ENCODE data around the gene LNX1.

The LNX1 gene

DNA sequence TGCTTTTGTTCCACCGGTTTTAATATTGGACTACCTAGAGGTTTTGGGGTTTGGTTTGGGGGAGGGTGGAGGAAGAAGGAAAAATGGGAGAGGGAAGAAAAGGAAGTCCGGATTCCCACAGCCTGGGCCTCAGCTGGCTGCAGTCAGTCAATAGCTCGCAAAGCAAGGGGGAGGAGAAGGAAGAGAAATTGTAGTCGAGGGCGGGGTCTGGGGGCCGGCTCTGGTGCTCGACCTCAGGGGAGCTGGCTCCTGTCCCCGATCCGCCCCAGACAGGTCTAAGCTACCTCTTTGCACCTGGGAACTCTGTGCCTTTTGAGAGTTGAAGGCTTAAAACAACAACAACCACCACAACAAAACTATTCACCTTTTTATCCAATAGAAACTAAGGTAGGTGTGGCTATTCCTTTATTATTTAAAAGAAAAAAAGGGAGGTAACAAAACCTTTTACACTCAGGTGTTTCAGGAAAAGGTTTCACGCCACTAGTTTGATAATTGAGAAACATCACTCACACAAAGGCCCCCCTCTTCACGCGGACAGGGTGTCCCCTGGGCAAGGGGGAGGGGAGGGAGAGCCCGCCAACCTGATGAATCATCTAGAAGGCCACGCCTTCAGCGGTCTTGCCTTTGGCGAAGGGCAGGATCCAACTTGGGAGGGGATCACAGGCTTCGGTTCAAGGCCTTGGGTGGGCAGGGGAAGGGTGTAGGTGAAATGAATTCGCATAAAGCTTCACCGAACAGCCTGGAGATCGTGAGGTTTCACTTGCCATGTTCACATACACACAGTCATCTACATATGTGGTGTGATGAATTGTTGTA is 1.6 kb upstream of the LNX1 start:
- Histone ChIP-seq H3K27me3 (peaks cover 0 to 2% of the 10 kb centered on the region in 2 donors), H3K4me1 (peaks cover 0 to 9% (median 4%) of the 10 kb centered on the region in 4 donors), H3K4me3 (peak overlapping the region; percentile 24), H3K9me3 (no peaks in the 10 kb centered on the region), H3K27ac (no peak overlapping the region), H3K36me3 (no peaks in the 10 kb centered on the region)
- peak in 1 of 2 donors; percentile 27 for DNase-seq
- intact Hi-C loops (cut with DNase I; ENCODE audit: low total_unique reads) = no loop called here
- TF ChIP-seq, protein P1, sequence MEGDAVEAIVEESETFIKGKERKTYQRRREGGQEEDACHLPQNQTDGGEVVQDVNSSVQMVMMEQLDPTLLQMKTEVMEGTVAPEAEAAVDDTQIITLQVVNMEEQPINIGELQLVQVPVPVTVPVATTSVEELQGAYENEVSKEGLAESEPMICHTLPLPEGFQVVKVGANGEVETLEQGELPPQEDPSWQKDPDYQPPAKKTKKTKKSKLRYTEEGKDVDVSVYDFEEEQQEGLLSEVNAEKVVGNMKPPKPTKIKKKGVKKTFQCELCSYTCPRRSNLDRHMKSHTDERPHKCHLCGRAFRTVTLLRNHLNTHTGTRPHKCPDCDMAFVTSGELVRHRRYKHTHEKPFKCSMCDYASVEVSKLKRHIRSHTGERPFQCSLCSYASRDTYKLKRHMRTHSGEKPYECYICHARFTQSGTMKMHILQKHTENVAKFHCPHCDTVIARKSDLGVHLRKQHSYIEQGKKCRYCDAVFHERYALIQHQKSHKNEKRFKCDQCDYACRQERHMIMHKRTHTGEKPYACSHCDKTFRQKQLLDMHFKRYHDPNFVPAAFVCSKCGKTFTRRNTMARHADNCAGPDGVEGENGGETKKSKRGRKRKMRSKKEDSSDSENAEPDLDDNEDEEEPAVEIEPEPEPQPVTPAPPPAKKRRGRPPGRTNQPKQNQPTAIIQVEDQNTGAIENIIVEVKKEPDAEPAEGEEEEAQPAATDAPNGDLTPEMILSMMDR (IDR thresholded peaks at IDR 0.05) = no peak

DNA sequence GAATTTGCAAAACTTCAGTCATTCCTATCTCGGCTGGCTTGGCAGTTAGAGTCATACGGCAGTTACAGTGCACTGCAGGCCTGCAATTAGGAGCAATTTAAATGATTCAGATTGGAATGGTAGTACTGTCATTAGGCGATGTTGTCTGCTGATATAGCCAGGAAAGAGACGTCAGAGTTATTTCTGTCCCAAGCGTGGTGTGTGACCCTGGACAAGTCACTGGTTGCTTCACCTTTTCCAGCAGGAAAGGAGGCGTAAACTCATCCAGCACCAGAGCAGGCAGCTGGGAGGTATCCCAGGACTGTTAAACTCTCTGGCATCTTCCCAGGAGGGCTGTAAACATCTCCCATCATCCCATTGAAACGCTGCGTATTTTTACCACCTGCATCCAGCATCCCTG is 836 bp upstream of the LNX1 start:
- H3K4me3 ChIP-seq = no peak overlapping the region
- H3K36me3 ChIP-seq = no peaks in the 10 kb centered on the region
- peaks cover 0 to 2% of the 10 kb centered on the region in 2 donors for H3K27me3 ChIP-seq
- intact Hi-C loops (cut with DNase I; ENCODE audit: low total_unique reads) = no loop called here
- H3K27ac ChIP-seq = no peak overlapping the region
- DNase-seq = no peak
- TF ChIP-seq, protein P1 (IDR thresholded peaks at IDR 0.05) = no peak
- H3K4me1 ChIP-seq = peaks cover 0 to 9% (median 4%) of the 10 kb centered on the region in 4 donors
- no peaks in the 10 kb centered on the region for H3K9me3 ChIP-seq

DNA sequence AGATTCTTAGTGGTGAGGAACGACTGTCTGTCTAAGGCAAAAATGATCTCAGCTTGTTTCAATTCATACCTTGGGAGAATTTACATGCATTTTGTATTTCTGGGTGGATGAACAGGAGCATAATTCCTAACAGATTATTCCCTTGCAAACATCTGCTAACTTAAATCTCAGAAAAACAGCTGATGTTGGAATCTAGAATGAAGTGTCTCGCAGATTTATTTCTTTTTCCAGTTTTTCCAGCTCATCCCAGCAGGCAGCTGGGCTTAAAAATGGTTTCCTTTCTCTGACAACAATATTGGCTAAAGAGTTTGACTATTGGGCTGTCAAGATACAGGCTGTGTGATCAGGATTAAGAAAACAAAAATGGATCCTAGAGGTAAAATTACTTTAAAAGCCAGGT is 1.1 kb downstream of the LNX1 start:
- intact Hi-C loops (cut with DNase I; ENCODE audit: low total_unique reads) = no loop called here

DNA sequence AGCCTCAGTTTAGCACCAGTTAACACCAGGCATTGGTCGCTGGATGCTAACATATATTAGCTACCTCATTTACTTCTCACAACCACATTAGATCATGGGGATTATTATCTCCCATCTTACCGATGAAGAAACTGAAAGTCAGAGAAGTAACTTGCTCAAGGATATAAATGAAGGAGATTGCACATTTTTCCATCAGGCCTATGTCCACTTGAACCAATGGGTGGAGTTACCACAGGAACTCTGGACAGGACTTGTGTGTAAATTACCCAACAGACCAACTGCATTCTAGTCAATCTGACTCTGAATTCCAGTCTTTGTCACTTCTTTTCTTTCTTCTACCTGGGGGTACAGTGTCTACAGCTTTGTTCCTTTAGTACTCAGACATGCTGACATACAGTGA is 1.8 kb downstream of the LNX1 start:
- TF ChIP-seq, protein P1 (IDR thresholded peaks at IDR 0.05) = no peak
- no peak overlapping the region for H3K4me3 ChIP-seq

More for the DNA sequence above, 1.1 kb downstream of the LNX1 start:
- Histone ChIP-seq H3K27ac (no peak overlapping the region), H3K36me3 (no peaks in the 10 kb centered on the region), H3K4me3 (no peak overlapping the region), H3K27me3 (peaks cover 0 to 2% of the 10 kb centered on the region in 2 donors), H3K9me3 (no peaks in the 10 kb centered on the region), H3K4me1 (peaks cover 0 to 9% (median 4%) of the 10 kb centered on the region in 4 donors)
- TF ChIP-seq, protein P1 (IDR thresholded peaks at IDR 0.05) = no peak
- no peak for DNase-seq

DNA sequence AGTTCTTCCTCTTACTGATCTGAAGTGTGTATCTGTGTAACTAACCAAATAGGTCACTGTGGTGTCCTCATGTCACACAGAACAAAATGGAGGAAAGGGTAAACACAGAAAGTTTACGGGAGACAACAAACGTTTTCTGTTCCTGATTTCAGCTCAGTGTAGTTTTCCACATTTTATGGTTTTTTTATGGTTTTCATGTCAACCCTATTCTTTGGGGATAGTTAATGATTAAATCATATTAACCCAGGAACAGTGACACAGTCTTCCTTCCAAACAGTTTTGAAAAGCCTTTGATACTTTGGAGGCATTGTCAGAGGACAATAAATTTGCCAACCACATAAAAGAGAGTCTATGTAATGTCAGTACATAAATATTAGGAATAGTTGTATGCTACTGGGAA is 4.2 kb downstream of the LNX1 start:
- Histone ChIP-seq H3K36me3 (no peaks in the 10 kb centered on the region), H3K27ac (no peak overlapping the region), H3K4me3 (no peak overlapping the region), H3K9me3 (no peaks in the 10 kb centered on the region), H3K4me1 (peaks cover 0 to 5% (median 0%) of the 10 kb centered on the region in 4 donors), H3K27me3 (peaks cover 0 to 2% of the 10 kb centered on the region in 2 donors)
- TF ChIP-seq, protein P1 (IDR thresholded peaks at IDR 0.05) = no peak
- intact Hi-C loops (cut with DNase I; ENCODE audit: low total_unique reads) = no loop called here
- DNase-seq = no peak

More for the DNA sequence above, 1.8 kb downstream of the LNX1 start:
- H3K36me3 ChIP-seq = no peaks in the 10 kb centered on the region
- DNase-seq = no peak
- H3K4me1 ChIP-seq = peaks cover 0 to 9% (median 4%) of the 10 kb centered on the region in 4 donors
- H3K27me3 ChIP-seq = peaks cover 0 to 2% of the 10 kb centered on the region in 2 donors
- no peaks in the 10 kb centered on the region for H3K9me3 ChIP-seq
- H3K27ac ChIP-seq = no peak overlapping the region
- intact Hi-C loops (cut with DNase I; ENCODE audit: low total_unique reads) = no loop called here

Data from tibial artery (tissue), 4 donors.